ENCODE data around the gene POR.
"Not testable (repeated sequence)": the region's sequence is repeated elsewhere in the genome, so short reads cannot be mapped to it uniquely, and the experiment has no call there.

The POR gene

DNA sequence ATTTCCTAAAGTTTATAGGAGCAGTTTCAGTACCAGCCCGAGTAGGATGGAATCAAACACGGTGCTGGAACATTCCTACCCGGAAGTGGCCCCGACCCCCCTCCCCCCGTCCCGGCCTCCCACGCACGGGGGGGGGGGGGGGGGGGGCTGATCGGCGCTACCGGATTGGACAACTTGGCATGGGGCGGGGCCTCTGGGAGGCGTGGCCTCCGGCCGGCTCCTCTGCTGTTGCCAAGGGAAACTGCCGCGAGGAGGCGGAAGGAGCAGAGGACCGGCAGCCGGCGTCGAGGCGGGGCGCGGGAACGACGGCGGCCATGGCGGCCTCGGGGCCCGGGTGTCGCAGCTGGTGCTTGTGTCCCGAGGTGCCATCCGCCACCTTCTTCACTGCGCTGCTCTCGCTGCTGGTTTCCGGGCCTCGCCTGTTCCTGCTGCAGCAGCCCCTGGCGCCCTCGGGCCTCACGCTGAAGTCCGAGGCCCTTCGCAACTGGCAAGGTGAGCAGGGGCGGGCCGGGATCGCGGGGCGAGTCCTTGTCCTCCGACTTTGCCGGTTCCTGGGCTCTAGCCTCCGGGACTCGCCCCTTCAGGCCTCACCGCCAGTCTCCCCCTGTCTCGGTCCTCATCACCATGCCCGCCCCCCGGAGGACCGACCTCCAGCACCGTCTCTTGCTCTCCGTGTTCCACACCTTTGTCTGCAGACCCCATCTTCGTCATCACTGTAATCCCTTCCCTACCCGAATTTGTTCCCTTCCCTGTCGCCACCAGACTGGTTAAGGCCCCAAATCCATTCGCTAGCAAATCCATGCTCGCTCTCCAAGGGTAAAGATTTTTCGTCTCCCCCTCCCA lies 36.0 kb upstream of the POR start, which contains the start of gene RHBDD2:
TSS of gene RHBDD2 (plus strand) at position 266 of the 843 bp plus-strand sequence. CDS start at position 315, 49 bp downstream.
- ATAC-seq = peak; percentile 91
- Mint-ChIP-seq H3K9me3 (no peaks in the 10 kb centered on the region), H3K27me3 (no peaks in the 10 kb centered on the region), H3K27ac (peak within 1 kb of the TSS; percentile 92), H3K4me3 (peak within 1 kb of the TSS; percentile 94), H3K36me3 (ENCODE audit: low read depth) (peaks cover 27% of the 10 kb centered on the region), H3K4me1 (peaks cover 38% of the 10 kb centered on the region)
- DNase-seq = peak; percentile 98

DNA sequence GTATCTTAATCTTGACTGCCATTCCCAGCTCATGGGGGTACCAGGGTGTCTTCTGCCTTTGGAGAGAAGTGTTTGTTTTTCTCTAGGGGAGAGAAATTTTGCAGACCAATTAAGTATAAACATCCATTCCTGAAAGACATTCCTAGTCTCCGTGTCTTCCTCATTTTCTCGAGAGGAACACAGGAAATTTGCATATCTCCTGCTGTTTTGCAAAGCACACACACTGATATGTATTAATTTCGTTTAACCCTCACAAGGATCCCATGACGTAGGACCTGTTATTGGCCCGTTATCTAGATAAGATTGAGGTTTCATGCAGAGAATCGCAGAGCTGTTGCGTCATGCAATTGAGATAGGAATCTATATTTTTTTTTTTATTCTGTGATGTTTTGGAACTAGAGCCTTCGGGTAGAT lies 35.2 kb upstream of the POR start:
- H3K27ac Mint-ChIP-seq = peak overlapping the region; percentile 92
- no peaks in the 10 kb centered on the region for H3K9me3 Mint-ChIP-seq
- peak overlapping the region; percentile 94 for H3K4me3 Mint-ChIP-seq
- no peaks in the 10 kb centered on the region for H3K27me3 Mint-ChIP-seq
- H3K4me1 Mint-ChIP-seq = peaks cover 38% of the 10 kb centered on the region
- peaks cover 35% of the 10 kb centered on the region for H3K36me3 Mint-ChIP-seq (ENCODE audit: low read depth)
- DNase-seq (no peak), ATAC-seq (peak; percentile 8)

DNA sequence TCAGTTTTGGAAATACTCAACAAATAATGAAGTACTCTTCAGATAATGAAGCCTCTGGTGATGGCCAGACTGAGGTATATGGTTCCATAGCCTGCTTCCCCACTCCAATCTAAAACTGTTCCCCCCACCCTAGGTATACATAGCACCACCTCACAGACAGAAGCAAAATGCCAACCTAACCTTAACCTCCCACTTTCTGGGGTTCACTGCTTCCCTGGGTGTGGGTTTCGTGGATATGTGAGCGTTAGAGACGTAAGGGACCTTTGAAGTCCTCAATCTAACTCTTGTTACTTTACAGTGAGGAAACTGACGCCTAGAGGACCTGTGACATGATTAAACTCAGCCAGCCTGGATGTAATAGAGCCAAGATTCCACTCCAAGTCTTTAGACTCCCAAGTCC lies 34.7 kb upstream of the POR start:
- DNase-seq = no peak
- peak overlapping the region; percentile 94 for H3K4me3 Mint-ChIP-seq
- H3K36me3 Mint-ChIP-seq (ENCODE audit: low read depth) = peaks cover 35% of the 10 kb centered on the region
- H3K9me3 Mint-ChIP-seq = no peaks in the 10 kb centered on the region
- peak overlapping the region; percentile 92 for H3K27ac Mint-ChIP-seq
- H3K4me1 Mint-ChIP-seq = peaks cover 38% of the 10 kb centered on the region
- ATAC-seq = peak; percentile 16
- H3K27me3 Mint-ChIP-seq = no peaks in the 10 kb centered on the region

DNA sequence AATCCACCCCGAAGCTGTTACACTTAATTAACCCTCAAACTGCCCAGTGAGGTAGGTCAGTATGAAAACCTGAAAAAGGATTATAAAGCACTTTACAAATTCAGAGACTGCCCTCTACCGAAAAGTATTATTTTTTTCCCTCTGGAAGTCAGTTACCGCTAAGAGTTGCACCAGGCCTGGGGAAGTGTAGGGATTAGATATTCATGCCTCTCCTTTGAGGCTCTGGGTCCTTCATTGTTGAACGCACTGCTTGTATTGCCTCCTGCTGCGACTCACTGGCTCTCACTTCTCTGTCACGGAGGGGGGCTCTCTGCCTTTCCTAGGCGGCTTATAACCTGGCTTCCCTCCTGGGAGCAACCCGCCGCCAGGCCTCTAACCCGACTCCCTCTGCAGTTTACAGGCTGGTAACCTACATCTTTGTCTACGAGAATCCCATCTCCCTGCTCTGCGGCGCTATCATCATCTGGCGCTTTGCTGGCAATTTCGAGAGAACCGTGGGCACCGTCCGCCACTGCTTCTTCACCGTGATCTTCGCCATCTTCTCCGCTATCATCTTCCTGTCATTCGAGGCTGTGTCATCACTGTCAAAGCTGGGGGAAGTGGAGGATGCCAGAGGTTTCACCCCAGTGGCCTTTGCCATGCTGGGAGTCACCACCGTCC lies 33.4 kb upstream of the POR start:
- no peak for DNase-seq
- no peaks in the 10 kb centered on the region for H3K9me3 Mint-ChIP-seq
- H3K27ac Mint-ChIP-seq = peak overlapping the region; percentile 54
- peak overlapping the region; percentile 32 for H3K4me3 Mint-ChIP-seq
- H3K4me1 Mint-ChIP-seq = peaks cover 38% of the 10 kb centered on the region
- peaks cover 40% of the 10 kb centered on the region for H3K36me3 Mint-ChIP-seq (ENCODE audit: low read depth)
- no peaks in the 10 kb centered on the region for H3K27me3 Mint-ChIP-seq
- no peak for ATAC-seq

DNA sequence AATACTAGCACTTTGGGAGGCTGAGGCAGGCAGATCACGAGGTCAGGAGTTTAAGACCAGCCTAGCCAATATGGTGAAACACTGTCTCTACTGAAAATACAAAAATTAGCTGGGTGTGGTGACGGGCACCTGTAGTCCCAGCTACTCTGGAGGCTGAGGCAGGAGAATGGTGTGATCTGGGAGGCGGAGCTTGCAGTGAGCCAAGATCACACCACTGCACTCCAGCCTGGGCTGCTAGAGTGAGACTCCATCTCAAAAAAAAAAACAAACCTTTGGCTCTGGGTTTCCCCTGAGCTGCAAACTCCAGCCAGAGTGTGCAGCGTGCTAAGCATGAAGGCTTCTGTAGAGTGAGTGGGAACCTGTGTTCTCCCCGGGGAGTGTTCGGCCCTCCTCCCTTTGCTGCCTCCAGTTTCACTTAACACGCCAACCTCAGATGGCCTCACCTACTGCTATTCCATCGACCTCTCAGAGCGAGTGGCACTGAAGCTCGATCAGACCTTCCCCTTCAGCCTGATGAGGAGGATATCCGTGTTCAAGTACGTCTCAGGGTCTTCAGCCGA lies 31.6 kb upstream of the POR start:
- H3K36me3 Mint-ChIP-seq (ENCODE audit: low read depth) = peaks cover 44% of the 10 kb centered on the region
- not testable (repeated sequence) for ATAC-seq
- peak overlapping the region; percentile 27 for H3K27ac Mint-ChIP-seq

DNA sequence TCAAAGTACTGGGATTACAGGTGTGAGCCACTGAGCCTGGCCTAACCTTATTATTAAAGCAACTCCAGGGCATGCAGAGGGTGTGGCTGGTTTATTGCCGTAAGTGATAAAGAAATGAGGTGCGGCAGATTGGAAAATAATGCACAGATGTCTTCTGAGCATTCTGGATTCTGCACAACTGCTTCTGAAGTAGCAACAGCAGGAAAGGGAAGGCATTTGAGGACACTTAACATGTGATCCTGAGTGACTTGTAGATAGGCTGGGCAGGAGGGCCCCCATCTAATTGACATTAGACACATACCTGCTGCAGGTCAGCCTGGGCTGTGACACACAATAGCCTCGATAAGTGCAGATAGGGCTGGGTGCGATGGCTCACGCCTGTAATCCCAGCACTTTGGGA lies 30.5 kb upstream of the POR start:
- H3K9me3 Mint-ChIP-seq = no peaks in the 10 kb centered on the region
- H3K4me1 Mint-ChIP-seq = peaks cover 39% of the 10 kb centered on the region
- H3K4me3 Mint-ChIP-seq = no peak overlapping the region
- H3K36me3 Mint-ChIP-seq (ENCODE audit: low read depth) = peaks cover 49% of the 10 kb centered on the region
- no peak overlapping the region for H3K27ac Mint-ChIP-seq
- DNase-seq (no peak), ATAC-seq (no peak)
- no peaks in the 10 kb centered on the region for H3K27me3 Mint-ChIP-seq

More for the DNA sequence above, 31.6 kb upstream of the POR start:
- H3K27me3 Mint-ChIP-seq, DNase-seq, H3K4me3 Mint-ChIP-seq, H3K9me3 Mint-ChIP-seq: not testable (repeated sequence)
- H3K4me1 Mint-ChIP-seq = peaks cover 34% of the 10 kb centered on the region

DNA sequence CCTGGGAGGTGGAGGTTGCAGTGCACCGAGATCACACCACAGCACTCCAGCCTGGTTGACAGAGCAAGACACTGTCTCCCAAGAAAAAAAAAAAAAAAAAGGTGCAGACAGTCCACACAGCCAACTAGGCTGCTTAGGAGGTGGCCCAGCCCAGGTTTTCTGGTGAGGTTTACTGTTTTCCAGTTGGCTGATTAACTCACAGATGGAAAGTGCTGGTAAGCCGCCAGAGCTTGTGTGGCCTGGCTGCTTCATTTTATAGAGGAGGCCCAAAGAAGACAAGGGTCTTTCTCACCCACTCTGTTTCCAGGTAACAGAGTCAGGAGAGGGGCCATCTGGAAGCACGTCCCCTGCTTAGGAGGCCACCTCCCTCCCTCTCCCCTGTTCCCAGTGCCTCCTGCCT lies 29.9 kb upstream of the POR start:
- no peak overlapping the region for H3K4me3 Mint-ChIP-seq
- no peaks in the 10 kb centered on the region for H3K27me3 Mint-ChIP-seq
- DNase-seq = no peak
- H3K4me1 Mint-ChIP-seq = peaks cover 39% of the 10 kb centered on the region
- no peak for ATAC-seq
- no peak overlapping the region for H3K27ac Mint-ChIP-seq
- H3K36me3 Mint-ChIP-seq (ENCODE audit: low read depth) = peaks cover 51% of the 10 kb centered on the region
- H3K9me3 Mint-ChIP-seq = no peaks in the 10 kb centered on the region

DNA sequence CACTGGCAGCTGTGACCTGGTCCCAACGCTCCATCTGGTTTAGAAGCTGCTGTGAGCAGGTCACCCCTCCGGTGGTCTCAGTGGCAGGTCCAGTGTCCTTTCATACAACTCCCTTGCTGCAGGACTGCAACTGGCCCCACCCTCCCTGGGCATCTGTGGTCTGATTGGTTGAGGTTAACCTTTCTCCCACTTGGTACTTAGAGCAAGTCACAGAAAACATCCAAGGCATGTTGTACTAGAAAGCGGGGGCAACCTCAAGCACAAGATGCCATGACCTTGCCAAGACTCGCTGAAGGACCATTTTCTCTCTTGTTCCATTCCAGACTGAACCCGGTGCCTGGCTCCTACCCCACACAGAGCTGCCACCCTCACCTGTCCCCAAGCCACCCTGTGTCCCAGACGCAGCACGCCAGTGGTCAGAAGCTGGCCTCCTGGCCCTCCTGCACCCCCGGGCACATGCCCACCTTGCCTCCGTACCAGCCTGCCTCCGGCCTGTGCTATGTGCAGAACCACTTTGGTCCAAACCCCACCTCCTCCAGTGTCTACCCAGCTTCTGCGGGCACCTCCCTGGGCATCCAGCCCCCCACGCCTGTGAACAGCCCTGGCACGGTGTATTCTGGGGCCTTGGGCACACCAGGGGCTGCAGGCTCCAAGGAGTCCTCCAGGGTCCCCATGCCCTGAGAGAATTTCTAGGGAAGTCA lies 27.1 kb upstream of the POR start:
- no peaks in the 10 kb centered on the region for H3K27me3 Mint-ChIP-seq
- no peak for ATAC-seq
- DNase-seq = no peak
- no peak overlapping the region for H3K27ac Mint-ChIP-seq
- no peaks in the 10 kb centered on the region for H3K9me3 Mint-ChIP-seq
- H3K4me1 Mint-ChIP-seq = peaks cover 19% of the 10 kb centered on the region
- peaks cover 30% of the 10 kb centered on the region for H3K36me3 Mint-ChIP-seq (ENCODE audit: low read depth)
- no peak overlapping the region for H3K4me3 Mint-ChIP-seq

DNA sequence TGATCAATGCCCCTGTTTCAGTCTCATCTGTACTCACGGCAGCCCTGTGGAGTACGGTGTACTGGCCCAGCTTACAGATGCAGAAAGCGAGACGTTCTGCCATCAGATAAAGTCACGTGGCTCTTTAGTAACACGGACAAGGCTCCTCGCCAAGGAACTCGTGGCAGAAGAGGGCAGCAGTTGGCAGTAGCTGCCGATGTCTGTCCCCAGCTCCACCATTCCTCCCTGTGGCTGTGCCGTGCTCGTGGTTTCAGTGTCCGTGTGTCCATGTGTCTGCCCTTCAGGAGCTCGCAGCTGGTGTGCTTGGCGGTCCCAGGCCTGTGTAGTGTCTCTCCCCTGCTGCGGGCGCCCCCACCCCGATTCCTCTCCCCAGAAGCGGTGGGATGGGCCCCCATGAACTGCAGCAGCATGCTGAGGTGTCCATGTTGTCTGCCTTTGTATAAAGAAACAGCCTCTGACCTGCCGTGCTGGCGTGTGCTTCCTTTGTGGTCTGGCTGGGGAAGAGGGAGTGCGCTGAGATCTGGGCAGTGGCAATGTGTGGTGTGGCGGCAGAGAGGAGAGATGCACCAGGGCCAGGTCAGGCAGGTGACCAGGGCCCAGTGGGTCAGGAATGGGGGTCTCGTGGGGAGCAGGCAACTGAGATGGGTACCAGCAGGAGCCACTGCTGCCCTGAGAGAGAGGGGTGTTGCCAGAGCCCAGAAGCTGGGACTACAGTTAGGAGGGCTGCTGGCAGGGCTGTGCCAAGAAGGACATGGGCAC lies 26.3 kb upstream of the POR start:
- no peak for DNase-seq
- ATAC-seq = no peak
- Mint-ChIP-seq H3K36me3 (ENCODE audit: low read depth) (peaks cover 24% of the 10 kb centered on the region), H3K9me3 (no peaks in the 10 kb centered on the region), H3K27ac (peak overlapping the region; percentile 69), H3K4me3 (no peak overlapping the region), H3K4me1 (peaks cover 17% of the 10 kb centered on the region), H3K27me3 (no peaks in the 10 kb centered on the region)

DNA sequence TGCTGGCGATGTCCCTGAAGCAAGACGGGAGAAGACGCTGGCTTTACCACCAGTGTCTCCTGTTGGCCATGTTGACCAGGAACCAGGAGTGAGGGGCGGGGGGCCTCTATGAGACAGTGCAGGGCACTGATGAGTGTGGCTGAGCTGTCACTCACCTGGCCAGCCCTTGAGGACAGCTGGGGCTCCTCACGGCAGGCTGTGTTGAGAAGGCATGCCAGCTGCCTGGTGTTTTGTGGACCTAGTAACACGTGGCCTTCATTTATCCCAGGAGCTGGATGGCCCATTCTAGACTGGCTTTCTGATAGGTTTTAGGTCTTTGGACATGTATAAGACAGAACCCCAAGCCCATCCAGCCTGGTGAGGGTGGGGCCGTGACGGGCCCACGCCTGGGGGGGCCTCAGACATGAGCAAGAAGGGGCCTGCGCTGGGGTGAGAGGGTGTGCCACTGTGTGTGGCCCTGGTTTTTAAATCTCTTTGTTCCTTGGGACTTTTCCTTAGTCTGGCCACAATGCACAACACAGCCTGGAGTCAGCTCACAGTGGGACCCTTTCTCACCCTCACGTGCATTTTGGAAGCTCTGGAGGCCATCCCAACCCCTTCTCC lies 25.6 kb upstream of the POR start:
- peaks cover 21% of the 10 kb centered on the region for H3K36me3 Mint-ChIP-seq (ENCODE audit: low read depth)
- no peak overlapping the region for H3K4me3 Mint-ChIP-seq
- H3K27me3 Mint-ChIP-seq = no peaks in the 10 kb centered on the region
- ATAC-seq (no peak), DNase-seq (no peak)
- peak overlapping the region; percentile 69 for H3K27ac Mint-ChIP-seq
- H3K4me1 Mint-ChIP-seq = peaks cover 17% of the 10 kb centered on the region
- H3K9me3 Mint-ChIP-seq = no peaks in the 10 kb centered on the region

DNA sequence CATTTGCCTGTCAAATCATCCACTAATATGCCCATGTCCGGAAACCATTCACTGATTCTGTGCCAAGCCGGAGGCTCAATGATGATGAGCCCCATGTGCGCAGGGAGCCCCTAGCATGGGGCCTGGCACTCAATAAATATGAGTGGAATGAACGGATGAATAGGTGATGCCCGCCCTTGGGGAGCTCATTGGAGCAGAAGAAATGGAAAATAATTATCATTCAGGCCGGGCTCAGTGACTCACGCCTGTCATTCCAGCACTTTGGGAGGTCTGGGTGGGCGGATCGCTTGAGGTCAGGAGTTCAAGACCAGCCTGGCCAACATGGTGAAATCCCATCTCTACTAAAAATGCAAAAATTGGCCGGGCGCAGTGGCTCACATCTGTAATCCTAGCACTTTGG lies 25.1 kb upstream of the POR start:
- DNase-seq (peak; percentile 41), ATAC-seq (peak; percentile 25)
- no peaks in the 10 kb centered on the region for H3K9me3 Mint-ChIP-seq
- peaks cover 17% of the 10 kb centered on the region for H3K4me1 Mint-ChIP-seq
- H3K27me3 Mint-ChIP-seq = no peaks in the 10 kb centered on the region
- H3K36me3 Mint-ChIP-seq (ENCODE audit: low read depth) = peaks cover 16% of the 10 kb centered on the region
- H3K27ac Mint-ChIP-seq = peak overlapping the region; percentile 4
- no peak overlapping the region for H3K4me3 Mint-ChIP-seq

DNA sequence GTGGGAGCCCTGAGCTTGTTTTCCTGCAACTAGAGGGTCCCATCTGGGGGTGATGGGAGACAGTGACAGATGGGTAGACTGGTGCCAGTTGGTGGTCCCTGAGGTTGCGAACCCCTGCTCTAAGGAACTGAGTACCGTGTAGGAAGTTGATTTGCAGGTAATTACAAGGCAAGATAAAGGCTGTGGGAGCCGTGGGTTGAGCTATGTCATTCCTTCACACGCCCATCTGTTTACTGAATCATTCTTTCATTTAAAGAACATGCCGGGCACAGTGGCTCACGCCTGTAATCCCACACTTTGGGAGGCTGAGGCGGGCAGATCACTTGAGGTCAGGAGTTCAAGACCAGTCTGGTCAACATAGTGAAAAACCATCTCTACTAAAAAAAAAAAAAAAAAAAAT lies 23.7 kb upstream of the POR start:
- DNase-seq, H3K27me3 Mint-ChIP-seq, H3K27ac Mint-ChIP-seq, ATAC-seq, H3K4me3 Mint-ChIP-seq, H3K9me3 Mint-ChIP-seq: not testable (repeated sequence)
- Mint-ChIP-seq H3K4me1 (peaks cover 17% of the 10 kb centered on the region), H3K36me3 (ENCODE audit: low read depth) (peaks cover 11% of the 10 kb centered on the region)

DNA sequence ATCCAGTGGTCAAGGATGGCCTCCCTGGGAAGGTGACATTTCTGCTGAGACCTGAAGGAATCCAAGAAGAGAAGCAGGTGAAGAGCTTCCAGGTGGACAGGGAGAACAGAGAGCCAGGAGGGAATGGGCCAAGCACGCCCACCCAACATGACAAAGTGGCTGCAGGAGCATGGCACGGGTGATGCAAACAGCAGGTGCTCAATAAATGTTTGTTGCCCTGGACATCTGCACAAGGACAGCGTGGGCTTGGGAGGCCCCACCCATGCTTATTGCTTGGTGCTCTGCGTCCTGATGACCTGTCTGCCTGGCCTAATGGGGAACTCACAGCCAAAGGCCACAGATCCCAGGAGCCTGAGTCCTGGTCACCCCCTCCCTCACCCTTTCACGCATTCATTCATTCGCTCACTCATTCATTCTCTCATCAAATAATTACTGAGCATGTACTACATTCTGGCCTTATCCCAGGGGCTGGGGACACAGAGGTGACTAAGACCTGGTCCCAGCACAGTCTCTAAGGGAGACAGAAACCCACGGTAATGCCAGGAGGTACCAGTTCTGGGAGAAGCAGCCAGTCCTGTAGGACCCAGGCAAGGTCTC lies 23.0 kb upstream of the POR start:
- ATAC-seq = no peak

More for the DNA sequence above, 23.0 kb upstream of the POR start:
- Mint-ChIP-seq H3K27me3 (no peaks in the 10 kb centered on the region), H3K4me3 (no peak overlapping the region), H3K4me1 (peaks cover 17% of the 10 kb centered on the region), H3K9me3 (no peaks in the 10 kb centered on the region), H3K27ac (no peak overlapping the region), H3K36me3 (ENCODE audit: low read depth) (peaks cover 11% of the 10 kb centered on the region)
- DNase-seq = no peak

Measured in activated naive CD8-positive, alpha-beta T cell treated with anti-CD3 and anti-CD28 coated beads, Interleukin-2, amount 50 U/mL, for 24 hours (primary cell).